HEK293 (cell line): ENCODE measurements around the gene FUT4.

ENCODE experiments used
- BCL11B ChIP-seq: fragments of 450-650 bp; formaldehyde crosslinking; IDR thresholded peaks from 2 replicates; pipeline ENCODE4 v1.5.1; 2016; ENCODE audit warnings: low read depth, missing biosample characterization, missing genetic modification characterization
- GLIS1 ChIP-seq: fragments of 450-650 bp; formaldehyde crosslinking; IDR thresholded peaks from 2 replicates; pipeline ENCODE4 v1.5.1; 2016; ENCODE audit warnings: missing biosample characterization, missing genetic modification characterization
- GLIS2 ChIP-seq: fragments of 450-650 bp; formaldehyde crosslinking; IDR thresholded peaks from 2 replicates; pipeline ENCODE4 v1.5.1; 2016; ENCODE audit warnings: missing biosample characterization, missing genetic modification characterization
- KLF17 ChIP-seq: fragments of 450-650 bp; formaldehyde crosslinking; IDR thresholded peaks from 2 replicates; pipeline ENCODE4 v1.5.1; 2016; ENCODE audit warnings: missing biosample characterization, missing genetic modification characterization
- PRDM10 ChIP-seq: fragments of 450-650 bp; formaldehyde crosslinking; IDR thresholded peaks from 2 replicates; pipeline ENCODE4 v1.5.1; 2016; ENCODE audit warnings: missing biosample characterization, missing genetic modification characterization
- RBAK ChIP-seq: fragments of 450-650 bp; formaldehyde crosslinking; IDR thresholded peaks from 2 replicates; pipeline ENCODE4 v1.5.1; 2016; ENCODE audit warnings: missing biosample characterization, missing genetic modification characterization
- SALL2 ChIP-seq: fragments of 450-650 bp; formaldehyde crosslinking; IDR thresholded peaks from 2 replicates; pipeline ENCODE4 v1.5.0; 2017; ENCODE audit warnings: missing biosample characterization, mild to moderate bottlenecking, missing genetic modification characterization, borderline replicate concordance
- SETDB1 ChIP-seq: IDR thresholded peaks from one replicate; pipeline ENCODE4 v1.6.1; 2017; ENCODE audit warnings: mild to moderate bottlenecking, low read length, moderate library complexity, mixed read lengths; ENCODE audit not compliant: insufficient read length
- WT1 ChIP-seq: fragments of 450-650 bp; formaldehyde crosslinking; IDR thresholded peaks from 2 replicates; pipeline ENCODE4 v1.5.1; 2016; ENCODE audit warnings: missing biosample characterization, missing genetic modification characterization
- YY1 ChIP-seq: fragments of 450-650 bp; formaldehyde crosslinking; IDR thresholded peaks from 2 replicates; pipeline ENCODE4 v1.5.1; 2018; ENCODE audit warnings: missing biosample characterization, missing genetic modification characterization
- ZBTB1 ChIP-seq: fragments of 450-650 bp; formaldehyde crosslinking; IDR thresholded peaks from 2 replicates; pipeline ENCODE4 v1.5.1; 2016; ENCODE audit warnings: missing biosample characterization, missing genetic modification characterization
- ZBTB26 ChIP-seq: fragments of 450-650 bp; formaldehyde crosslinking; optimal IDR thresholded peaks from 2 replicates; pipeline ENCODE3; 2016; ENCODE audit warnings: missing biosample characterization, mild to moderate bottlenecking, missing genetic modification characterization
- ZNF10 ChIP-seq: fragments of 450-650 bp; formaldehyde crosslinking; IDR thresholded peaks from 2 replicates; pipeline ENCODE4 v1.5.1; 2017; ENCODE audit warnings: missing biosample characterization, missing genetic modification characterization
- ZNF112 ChIP-seq: fragments of 450-650 bp; formaldehyde crosslinking; IDR thresholded peaks from 2 replicates; pipeline ENCODE4 v1.5.0; 2017; ENCODE audit warnings: missing biosample characterization, missing genetic modification characterization
- ZNF121 ChIP-seq: fragments of 450-650 bp; formaldehyde crosslinking; IDR thresholded peaks from 2 replicates; pipeline ENCODE4 v1.5.1; 2016; ENCODE audit warnings: missing biosample characterization, missing genetic modification characterization
- ZNF132 ChIP-seq: fragments of 450-650 bp; formaldehyde crosslinking; IDR thresholded peaks from 2 replicates; pipeline ENCODE4 v1.5.1; 2017; ENCODE audit warnings: missing biosample characterization, missing genetic modification characterization, borderline replicate concordance
- ZNF221 ChIP-seq: fragments of 450-650 bp; formaldehyde crosslinking; IDR thresholded peaks from 2 replicates; pipeline ENCODE4 v1.5.1; 2017; ENCODE audit warnings: missing biosample characterization, missing genetic modification characterization, borderline replicate concordance
- ZNF223 ChIP-seq: fragments of 450-650 bp; formaldehyde crosslinking; IDR thresholded peaks from 2 replicates; pipeline ENCODE4 v1.5.1; 2016; ENCODE audit warnings: missing biosample characterization, missing genetic modification characterization
- ZNF266 ChIP-seq: fragments of 450-650 bp; formaldehyde crosslinking; IDR thresholded peaks from 2 replicates; pipeline ENCODE4 v1.5.1; 2016; ENCODE audit warnings: missing biosample characterization, missing genetic modification characterization, low read depth
- ZNF280D ChIP-seq: fragments of 450-650 bp; formaldehyde crosslinking; IDR thresholded peaks from 2 replicates; pipeline ENCODE4 v1.5.1; 2016; ENCODE audit warnings: missing biosample characterization, missing genetic modification characterization
- ZNF404 ChIP-seq: fragments of 450-650 bp; formaldehyde crosslinking; IDR thresholded peaks from 2 replicates; pipeline ENCODE4 v1.5.1; 2017; ENCODE audit warnings: missing biosample characterization, missing genetic modification characterization
- ZNF433 ChIP-seq: fragments of 450-650 bp; formaldehyde crosslinking; IDR thresholded peaks from 2 replicates; pipeline ENCODE4 v1.5.1; 2016; ENCODE audit warnings: missing biosample characterization, missing genetic modification characterization, low read depth
- ZNF514 ChIP-seq: fragments of 450-650 bp; formaldehyde crosslinking; IDR thresholded peaks from 2 replicates; pipeline ENCODE4 v1.5.1; 2016; ENCODE audit warnings: missing biosample characterization, missing genetic modification characterization
- ZNF560 ChIP-seq: fragments of 450-650 bp; formaldehyde crosslinking; IDR thresholded peaks from 2 replicates; pipeline ENCODE4 v1.5.1; 2017; ENCODE audit warnings: missing biosample characterization, missing genetic modification characterization, borderline replicate concordance
- ZNF610 ChIP-seq: fragments of 450-650 bp; formaldehyde crosslinking; IDR thresholded peaks from 2 replicates; pipeline ENCODE4 v1.5.1; 2016; ENCODE audit warnings: missing biosample characterization, missing genetic modification characterization, borderline replicate concordance
- ZNF621 ChIP-seq: fragments of 450-650 bp; formaldehyde crosslinking; IDR thresholded peaks from 2 replicates; pipeline ENCODE4 v1.5.1; 2017; ENCODE audit warnings: missing biosample characterization, missing genetic modification characterization
- ZNF626 ChIP-seq: fragments of 450-650 bp; sonication (Bioruptor Pico); formaldehyde crosslinking; IDR thresholded peaks from 2 replicates; pipeline ENCODE4 v1.5.1; 2018; ENCODE audit warnings: missing biosample characterization, missing genetic modification characterization, inconsistent platforms
- ZNF768 ChIP-seq: fragments of 450-650 bp; formaldehyde crosslinking; IDR thresholded peaks from 2 replicates; pipeline ENCODE4 v1.5.1; 2018; ENCODE audit warnings: missing biosample characterization, mild to moderate bottlenecking, missing genetic modification characterization
- ZNF792 ChIP-seq: fragments of 450-650 bp; formaldehyde crosslinking; IDR thresholded peaks from 2 replicates; pipeline ENCODE4 v1.5.1; 2016; ENCODE audit warnings: missing biosample characterization, missing genetic modification characterization
- ZXDB ChIP-seq: fragments of 450-650 bp; formaldehyde crosslinking; IDR thresholded peaks from 2 replicates; pipeline ENCODE4 v1.5.1; 2016; ENCODE audit warnings: missing biosample characterization, missing genetic modification characterization

FUT4 gene

GRCh38 chr11:94543695-94544645, at the start of gene FUT4 (continued):
- no peak for TF ChIP-seq ZNF626 (tag by site-specific recombination)
- TF ChIP-seq SALL2 (tag by site-specific recombination): no peak
- no peak for TF ChIP-seq ZNF280D (tag by site-specific recombination)
- TF ChIP-seq ZNF404: no peak
- TF ChIP-seq ZBTB1 (tag by site-specific recombination): no peak
- no peak for TF ChIP-seq BCL11B (tag by site-specific recombination)
- 0 out of 2 replicates have a peak, but pooled peaks have one; percentile 16 for TF ChIP-seq WT1 (tag by site-specific recombination)
- TF ChIP-seq ZNF433: no peak
- no peak for TF ChIP-seq ZNF560
- TF ChIP-seq GLIS2 (tag by site-specific recombination): peak; percentile 69
- TF ChIP-seq PRDM10 (tag by site-specific recombination): peak; percentile 62
- TF ChIP-seq ZBTB26 (tag by site-specific recombination): peak; percentile 93
- no peak for TF ChIP-seq ZNF221 (tag by site-specific recombination)
- 0 out of 2 replicates have a peak, but pooled peaks have one; percentile 15 for TF ChIP-seq ZNF10
- TF ChIP-seq ZNF132 (tag by site-specific recombination): no peak
- TF ChIP-seq KLF17: peak; percentile 80
- TF ChIP-seq YY1 (tag by site-specific recombination): peak; percentile 34; the same call in 1 of the 2 replicates
- TF ChIP-seq ZXDB (tag by site-specific recombination): peak; percentile 85
- TF ChIP-seq ZNF266: no peak
- no peak for TF ChIP-seq ZNF223 (tag by site-specific recombination)
- TF ChIP-seq ZNF514 (tag by site-specific recombination): no peak
- TF ChIP-seq ZNF621 (tag by site-specific recombination): no peak
- peak; percentile 37; the same call in 1 of the 2 replicates for TF ChIP-seq GLIS1 (tag by site-specific recombination)
- peak; percentile 23; the same call in 1 of the 2 replicates for TF ChIP-seq ZNF121 (tag by site-specific recombination)
- TF ChIP-seq ZNF610 (tag by site-specific recombination): 0 out of 2 replicates have a peak, but pooled peaks have one; percentile 40
- no peak for TF ChIP-seq ZNF768 (tag by site-specific recombination)
- no peak for TF ChIP-seq ZNF112 (tag by site-specific recombination)
- TF ChIP-seq ZNF792 (tag by site-specific recombination): 0 out of 2 replicates have a peak, but pooled peaks have one; percentile 34
- no peak for TF ChIP-seq RBAK
- no peak for TF ChIP-seq SETDB1
